CD4-positive, alpha-beta T cell (primary cell): ENCODE measurements around the gene SSPN. TPM values are rescaled to one million over a fixed set of nuclear protein-coding genes. Genes with fewer than 3 reads are reported as not detected.

ENCODE experiments used
- ATAC-seq: fragments of 200-7000 bp; cut with Tn5 transposase; one replicate; pipeline ENCODE4 v1.10.0; 2022; ENCODE audit warnings: mild to moderate bottlenecking; ENCODE audit not compliant: poor library complexity
- CTCF ChIA-PET: fragments of 350-600 bp; sonication (Branson Sonifier 250); formaldehyde crosslinking; loops from one replicate; lab custom pipeline; 2021; ENCODE audit warnings: antibody characterized with exemption, inconsistent platforms; lab: Charles Lee
- POLR2A ChIA-PET: fragments of 350-600 bp; sonication (Branson Sonifier 250); formaldehyde crosslinking; loops from one replicate; lab custom pipeline; 2021; ENCODE audit warnings: antibody characterized with exemption, inconsistent platforms; lab: Charles Lee
- DNase-seq, 14 experiments: peaks; one replicate each; pipeline ENCODE4 v3.0.0-alpha.2; 2013 to 2020; ENCODE audit warnings: mixed read lengths in 2 of 14
- H3K27ac ChIP-seq, 2 donors: one replicate each; pipeline versions ENCODE4 v1.5.1 to v1.7.0; 2013; ENCODE audit warnings: low read length in 2 of 2, low read depth in 1 of 2, mild to moderate bottlenecking in 1 of 2
- H3K27me3 ChIP-seq, 2 experiments: 1 replicate in 1 of 2; 2 replicates in 1 of 2; pipeline versions ENCODE4 v1.6.1 to v1.7.0; 2013; ENCODE audit warnings: low read length in 2 of 2, control low read depth in 1 of 2, mild to moderate bottlenecking in 1 of 2, moderate library complexity in 1 of 2; ENCODE audit not compliant: insufficient read depth in 2 of 2, control insufficient read depth in 1 of 2
- H3K36me3 ChIP-seq: one replicate; pipeline ENCODE4 v1.6.1; 2013; ENCODE audit warnings: low read length, control low read depth; ENCODE audit not compliant: insufficient read depth
- H3K4me1 ChIP-seq: one replicate; pipeline ENCODE4 v1.6.1; 2013; ENCODE audit warnings: low read length, control low read depth; ENCODE audit not compliant: insufficient read depth
- H3K4me3 ChIP-seq: one replicate; pipeline ENCODE4 v1.5.1; 2013; ENCODE audit warnings: mild to moderate bottlenecking, low read length, moderate library complexity
- H3K9me3 ChIP-seq, 2 experiments: 1 replicate in 1 of 2; 2 replicates in 1 of 2; pipeline versions ENCODE4 v1.6.1 to v1.7.0; 2013; ENCODE audit warnings: low read length in 2 of 2, mild to moderate bottlenecking in 2 of 2, control low read depth in 1 of 2, moderate library complexity in 1 of 2; ENCODE audit not compliant: control insufficient read depth in 1 of 2, insufficient read depth in 1 of 2
- H3K27ac Mint-ChIP-seq: one replicate; pipeline ENCODE4 v1.8.0; 2020; ENCODE audit warnings: mixed read lengths
- H3K27me3 Mint-ChIP-seq: one replicate; pipeline ENCODE4 v1.8.0; 2021; ENCODE audit warnings: mixed read lengths
- H3K36me3 Mint-ChIP-seq: one replicate; pipeline ENCODE4 v1.8.0; 2021; ENCODE audit warnings: low read depth, mixed read lengths
- H3K4me1 Mint-ChIP-seq: one replicate; pipeline ENCODE4 v1.8.0; 2021; ENCODE audit warnings: low read depth, mixed read lengths
- H3K4me3 Mint-ChIP-seq: one replicate; pipeline ENCODE4 v1.8.0; 2020; ENCODE audit warnings: mild to moderate bottlenecking, mixed read lengths
- H3K9me3 Mint-ChIP-seq: one replicate; pipeline ENCODE4 v1.8.0; 2020; ENCODE audit warnings: mixed read lengths
- CTCF ChIP-seq: fragments of 200-600 bp; IDR thresholded peaks from one replicate; pipeline ENCODE4 v1.8.0; 2022; ENCODE audit warnings: antibody characterized with exemption, mild to moderate bottlenecking
- intact Hi-C, 2 experiments: fragments of 100-400 bp; cut with DNase I in 1 of 2; cut with micrococcal nuclease in 1 of 2; formaldehyde crosslinking; loops; one replicate each; pipeline versions ENCODE4 v1.15.1 to v1.9.0; 2023 to 2025; cut with DNase I, micrococcal nuclease
- total RNA-seq, 174 experiments: library from RNA in 2 of 174; stranded (reverse) in 2 of 174; gene quantifications; one replicate each; pipeline ENCODE4 v1.2.3 and lab custom pipeline; 2021 to 2026

Gene SSPN
- total RNA-seq, 2 experiments from 2014 or later, result not detected

- Mint-ChIP-seq H3K9me3 (no peaks in the 10 kb centered on the region), H3K27ac (no peak overlapping the region), H3K27me3 (peaks cover 58% of the 10 kb centered on the region), H3K4me3 (no peak overlapping the region), H3K36me3 (no peaks in the 10 kb centered on the region), H3K4me1 (peaks cover 4% of the 10 kb centered on the region)
- Histone ChIP-seq H3K4me1 (peaks cover 5% of the 10 kb centered on the region), H3K9me3 (peaks cover 0 to 4% of the 10 kb centered on the region in 2 experiments), H3K36me3 (no peaks in the 10 kb centered on the region), H3K27me3 (peaks cover 14 to 52% of the 10 kb centered on the region in 2 experiments), H3K27ac (no peak overlapping the region), H3K4me3 (no peak overlapping the region)
- ATAC-seq (no peak), DNase-seq (no peak)
- CTCF ChIA-PET, result no interaction called here
- TF ChIP-seq CTCF, result no peak
- POLR2A ChIA-PET, result no interaction called here
- intact Hi-C loops, result no loop called here
Observed at GRCh38 chr12:26193539-26193938, 1.8 kb upstream of the SSPN start.

GRCh38 chr12:26195641-26196420, 458 bp downstream of the SSPN start:
- CTCF ChIA-PET, result no interaction called here
- Histone ChIP-seq H3K4me1 (peaks cover 5% of the 10 kb centered on the region), H3K27ac (no peak overlapping the region), H3K36me3 (no peaks in the 10 kb centered on the region), H3K9me3 (peaks cover 0 to 4% of the 10 kb centered on the region in 2 experiments), H3K4me3 (no peak overlapping the region), H3K27me3 (peaks cover 14 to 57% of the 10 kb centered on the region in 2 experiments)
- no peak for TF ChIP-seq CTCF
- DNase-seq (peak in 2 of 14 experiments; percentile 14 to 16), ATAC-seq (no peak)
- intact Hi-C loops, result no loop called here
- Mint-ChIP-seq H3K4me1 (peaks cover 4% of the 10 kb centered on the region), H3K36me3 (no peaks in the 10 kb centered on the region), H3K27ac (no peak overlapping the region), H3K9me3 (no peaks in the 10 kb centered on the region), H3K4me3 (no peak overlapping the region), H3K27me3 (peaks cover 57% of the 10 kb centered on the region)
- POLR2A ChIA-PET, result no interaction called here

- DNase-seq (no peak), ATAC-seq (no peak)
- no peak overlapping the region for H3K27ac Mint-ChIP-seq
- H3K4me1 Mint-ChIP-seq, result peaks cover 4% of the 10 kb centered on the region
- ChIA-PET POLR2A (no interaction called here), CTCF (no interaction called here)
- no peak for TF ChIP-seq CTCF
- peaks cover 14 to 52% of the 10 kb centered on the region in 2 experiments for H3K27me3 ChIP-seq
- peaks cover 0 to 4% of the 10 kb centered on the region in 2 experiments for H3K9me3 ChIP-seq
- H3K27me3 Mint-ChIP-seq, result peaks cover 57% of the 10 kb centered on the region
- intact Hi-C loops, result no loop called here
- H3K27ac ChIP-seq, result no peak overlapping the region
- H3K4me3 Mint-ChIP-seq, result no peak overlapping the region
- no peaks in the 10 kb centered on the region for H3K9me3 Mint-ChIP-seq
- H3K4me1 ChIP-seq, result peaks cover 5% of the 10 kb centered on the region
- no peaks in the 10 kb centered on the region for H3K36me3 Mint-ChIP-seq
- H3K4me3 ChIP-seq, result no peak overlapping the region
- H3K36me3 ChIP-seq, result no peaks in the 10 kb centered on the region
Observed at GRCh38 chr12:26196421-26196716, 996 bp downstream of the SSPN start.
